Tibial nerve (tissue), 4 donors: Measurements from ENCODE around the gene CPNE2. TPM values are rescaled to one million over a fixed set of nuclear protein-coding genes. Genes with fewer than 3 reads are reported as not detected.

Experiments
- DNase-seq, 2 donors: peaks; one replicate each; pipeline ENCODE4 v3.0.0-alpha.2; 2019; ENCODE audit warnings: low spot score in 2 of 2
- H3K27ac ChIP-seq, 4 donors: fragments of 200-600 bp; sonication (generic) in 3 of 4; one replicate each; pipeline ENCODE4 v1.5.1; 2017 to 2019; ENCODE audit warnings: mild to moderate bottlenecking in 1 of 4
- H3K27me3 ChIP-seq, 2 donors: fragments of 200-600 bp; sonication (generic) in 1 of 2; one replicate each; pipeline versions ENCODE4 v1.5.1 to v1.6.0; 2017 to 2019
- H3K36me3 ChIP-seq, 3 donors: fragments of 200-600 bp; sonication (generic); one replicate each; pipeline ENCODE4 v1.5.1; 2018 to 2019
- H3K4me1 ChIP-seq, 4 donors: fragments of 200-600 bp; sonication (generic) in 3 of 4; one replicate each; pipeline ENCODE4 v1.5.1; 2017 to 2019
- H3K4me3 ChIP-seq, 4 donors: fragments of 200-600 bp; sonication (generic) in 3 of 4; one replicate each; pipeline ENCODE4 v1.5.1; 2017 to 2019; ENCODE audit warnings: mild to moderate bottlenecking in 1 of 4, moderate library complexity in 1 of 4
- H3K9me3 ChIP-seq, 4 donors: fragments of 200-600 bp; sonication (generic) in 3 of 4; one replicate each; pipeline ENCODE4 v1.5.1; 2017 to 2019
- EP300 ChIP-seq, 2 donors: sonication (generic); formaldehyde crosslinking; IDR thresholded peaks; one replicate each; pipeline ENCODE4 v1.6.1; 2017; ENCODE audit warnings: antibody characterized with exemption in 2 of 2, mild to moderate bottlenecking in 1 of 2
- POLR2A ChIP-seq, 2 donors: fragments of 450-650 bp; IDR thresholded peaks; one replicate each; pipeline ENCODE4 v1.6.1; 2017; ENCODE audit warnings: antibody characterized with exemption in 2 of 2, mild to moderate bottlenecking in 2 of 2, moderate library complexity in 2 of 2
- WGBS, 2 donors: methylation state at CpG; one replicate each; pipeline ENCODE4 v1.1.5; 2018; 5-methylcytosine and 5-hydroxymethylcytosine counted together
- total RNA-seq, 4 donors: library from RNA; depleted of rRNA; stranded (reverse); fragments of >200 nt; gene quantifications; one replicate each; pipeline ENCODE4 v1.1.0, GENCODE V29; 2016
- TF ChIP-seq, protein P1 (sequence below), 5 experiments: fragments of 200-600 bp in 3 of 5; fragments of 450-650 bp in 2 of 5; sonication (generic) in 3 of 5; IDR thresholded peaks; one replicate each; pipeline ENCODE4 v1.5.1; 2016 to 2019; ENCODE audit warnings: antibody characterized with exemption in 5 of 5, mild to moderate bottlenecking in 3 of 5, moderate library complexity in 2 of 5

Gene CPNE2
- total RNA-seq = 10 to 100 TPM; 32.7 to 58.8 (median 46.0) TPM

DNA sequence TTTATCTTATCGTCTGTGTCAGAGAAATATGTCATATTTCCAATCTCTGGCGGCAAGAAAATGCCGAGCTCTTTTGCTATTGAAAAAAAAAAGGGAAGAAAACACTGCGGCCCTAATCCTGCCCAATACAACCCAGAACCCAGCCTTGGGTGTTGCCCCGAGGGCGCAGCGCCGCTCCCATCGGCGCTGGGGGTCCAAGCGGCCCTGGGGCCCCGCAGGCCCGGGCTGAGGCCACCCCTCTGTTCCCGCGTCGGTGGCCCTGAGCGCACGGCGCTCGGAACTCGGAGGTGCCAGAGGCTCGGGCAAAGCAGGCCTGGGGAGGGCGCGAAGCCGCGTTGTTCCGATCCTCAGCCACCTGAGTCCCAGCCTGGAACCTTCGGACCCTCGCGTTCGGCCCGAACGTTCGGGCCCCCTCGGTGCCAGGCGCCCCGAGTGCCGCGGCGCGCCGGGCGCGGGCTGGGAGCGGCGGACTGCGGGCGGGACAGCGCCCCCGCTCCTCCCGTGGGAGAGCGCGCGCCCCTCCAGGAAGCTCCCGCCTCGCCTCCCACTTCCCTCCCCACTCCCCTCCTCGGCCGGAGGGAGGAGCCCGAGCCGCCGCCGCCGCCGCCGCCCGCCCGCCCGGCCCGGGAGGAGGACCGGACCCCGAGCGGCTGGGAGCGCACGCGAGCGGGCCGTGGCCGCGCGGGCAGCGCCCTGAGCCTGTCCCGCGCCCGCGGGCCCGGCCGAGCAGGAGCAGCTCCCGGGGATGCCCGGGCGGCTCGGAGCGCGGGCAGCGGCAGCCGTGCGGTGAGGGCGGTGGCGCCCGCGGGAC, at the start of gene CPNE2:
Gene CPNE2 (plus strand): TSS at position 609 of the 811 bp plus-strand sequence. CDS start 18,160 bp downstream, outside the sequence.
- Histone ChIP-seq H3K4me3 (peak within 1 kb of the TSS; percentile 72 to 83 (median 82)), H3K36me3 (peaks cover 0 to under 1% (median 0%) of the 10 kb centered on the region in 3 donors), H3K27me3 (no peaks in the 10 kb centered on the region), H3K4me1 (peaks cover 0 to 38% (median 18%) of the 10 kb centered on the region in 4 donors), H3K9me3 (no peaks in the 10 kb centered on the region), H3K27ac (peak within 1 kb of the TSS; percentile 81 to 97 (median 88))
- 1% methylated on average over 18 to 52 of the region's 100 CpGs for WGBS, 2 donors
- DNase-seq = no peak
- TF ChIP-seq POLR2A (IDR thresholded peaks at IDR 0.05) (peak; percentile 12 to 67), EP300 (IDR thresholded peaks at IDR 0.05) (peak in 1 of 2 donors; percentile 28)
- TF ChIP-seq, protein P1, sequence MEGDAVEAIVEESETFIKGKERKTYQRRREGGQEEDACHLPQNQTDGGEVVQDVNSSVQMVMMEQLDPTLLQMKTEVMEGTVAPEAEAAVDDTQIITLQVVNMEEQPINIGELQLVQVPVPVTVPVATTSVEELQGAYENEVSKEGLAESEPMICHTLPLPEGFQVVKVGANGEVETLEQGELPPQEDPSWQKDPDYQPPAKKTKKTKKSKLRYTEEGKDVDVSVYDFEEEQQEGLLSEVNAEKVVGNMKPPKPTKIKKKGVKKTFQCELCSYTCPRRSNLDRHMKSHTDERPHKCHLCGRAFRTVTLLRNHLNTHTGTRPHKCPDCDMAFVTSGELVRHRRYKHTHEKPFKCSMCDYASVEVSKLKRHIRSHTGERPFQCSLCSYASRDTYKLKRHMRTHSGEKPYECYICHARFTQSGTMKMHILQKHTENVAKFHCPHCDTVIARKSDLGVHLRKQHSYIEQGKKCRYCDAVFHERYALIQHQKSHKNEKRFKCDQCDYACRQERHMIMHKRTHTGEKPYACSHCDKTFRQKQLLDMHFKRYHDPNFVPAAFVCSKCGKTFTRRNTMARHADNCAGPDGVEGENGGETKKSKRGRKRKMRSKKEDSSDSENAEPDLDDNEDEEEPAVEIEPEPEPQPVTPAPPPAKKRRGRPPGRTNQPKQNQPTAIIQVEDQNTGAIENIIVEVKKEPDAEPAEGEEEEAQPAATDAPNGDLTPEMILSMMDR (IDR thresholded peaks at IDR 0.05) = no peak

DNA sequence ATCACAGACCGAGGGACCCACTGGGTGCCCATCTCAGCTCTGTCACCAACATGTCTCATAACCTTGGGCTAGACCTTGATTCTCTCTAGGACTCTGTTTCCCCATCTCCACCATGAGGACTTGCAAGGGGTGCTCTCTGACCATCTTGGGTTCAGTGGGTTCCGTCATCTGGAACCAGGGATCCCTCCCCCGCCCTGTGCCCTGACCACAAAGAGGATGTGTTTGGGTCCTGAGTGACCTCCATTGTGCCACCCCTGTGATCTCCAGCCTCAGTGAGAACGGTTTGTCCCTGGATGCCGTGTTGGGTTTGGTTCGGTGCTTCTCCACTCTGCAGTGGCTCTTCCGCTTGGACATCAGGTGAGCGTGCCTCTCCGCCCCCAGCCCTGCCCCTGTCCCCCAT, 49.1 kb upstream of the CPNE2 start:
- H3K4me1 ChIP-seq = peaks cover 0 to 22% (median 6%) of the 10 kb centered on the region in 4 donors
- peaks cover 0 to 60% (median 9%) of the 10 kb centered on the region in 3 donors for H3K36me3 ChIP-seq
- WGBS, 2 donors = 82 to 90% methylated on average over 9 of the region's 9 CpGs
- DNase-seq = no peak
- no peak overlapping the region for H3K4me3 ChIP-seq
- no peaks in the 10 kb centered on the region for H3K27me3 ChIP-seq
- no peaks in the 10 kb centered on the region for H3K9me3 ChIP-seq
- TF ChIP-seq EP300 (IDR thresholded peaks at IDR 0.05) = no peak
- no peak for TF ChIP-seq POLR2A (IDR thresholded peaks at IDR 0.05)
- TF ChIP-seq, protein P1 (IDR thresholded peaks at IDR 0.05) = no peak
- H3K27ac ChIP-seq = no peak overlapping the region

DNA sequence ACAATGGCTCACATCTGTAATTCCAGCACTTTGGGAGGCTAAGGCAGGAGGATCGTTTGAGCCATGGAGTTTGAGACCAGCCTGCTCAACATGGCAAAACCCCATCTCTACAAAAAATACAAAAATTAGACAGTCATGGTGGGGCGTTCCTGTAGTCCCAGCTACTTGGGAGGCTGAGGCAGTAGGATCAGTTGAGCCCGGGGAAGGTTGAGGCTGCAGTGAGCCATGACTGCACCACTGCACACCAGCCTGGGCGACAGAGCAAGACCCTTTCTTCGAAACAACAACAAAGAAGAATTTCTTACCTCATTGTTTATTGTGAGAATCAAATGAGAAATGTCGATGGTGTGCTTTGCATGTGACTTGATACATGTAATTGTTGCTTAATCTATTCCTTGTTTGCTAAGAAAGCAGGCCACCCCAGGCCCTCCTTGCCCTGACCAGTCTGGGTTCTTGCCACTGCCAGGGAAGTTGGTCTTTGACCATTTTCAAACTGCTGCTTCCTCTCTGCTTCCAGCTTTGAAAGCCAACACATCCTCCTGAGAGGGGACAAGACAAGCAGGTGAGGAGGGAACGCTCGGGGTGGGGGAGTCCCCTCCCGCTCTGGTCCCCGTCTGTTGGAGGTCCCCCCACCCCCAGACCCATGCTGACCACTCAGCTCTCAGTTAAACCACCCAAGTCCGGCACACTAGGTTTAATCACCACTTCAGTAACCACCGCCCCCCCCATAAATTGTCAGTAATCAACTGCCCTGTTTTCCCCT, 47.3 kb upstream of the CPNE2 start:
- no peak for TF ChIP-seq POLR2A (IDR thresholded peaks at IDR 0.05)
- TF ChIP-seq EP300 (IDR thresholded peaks at IDR 0.05) = no peak
- TF ChIP-seq, protein P1 (IDR thresholded peaks at IDR 0.05) = no peak
- Histone ChIP-seq H3K27ac (peak overlapping the region in 2 of 4 donors; percentile 51 to 62), H3K9me3 (no peaks in the 10 kb centered on the region), H3K27me3 (no peaks in the 10 kb centered on the region), H3K4me3 (peak overlapping the region in 1 of 4 donors; percentile 2), H3K36me3 (peaks cover 0 to 59% (median 9%) of the 10 kb centered on the region in 3 donors), H3K4me1 (peaks cover 0 to 14% (median 6%) of the 10 kb centered on the region in 4 donors)
- 72 to 74% methylated on average over 12 of the region's 12 CpGs for WGBS, 2 donors
- no peak for DNase-seq

DNA sequence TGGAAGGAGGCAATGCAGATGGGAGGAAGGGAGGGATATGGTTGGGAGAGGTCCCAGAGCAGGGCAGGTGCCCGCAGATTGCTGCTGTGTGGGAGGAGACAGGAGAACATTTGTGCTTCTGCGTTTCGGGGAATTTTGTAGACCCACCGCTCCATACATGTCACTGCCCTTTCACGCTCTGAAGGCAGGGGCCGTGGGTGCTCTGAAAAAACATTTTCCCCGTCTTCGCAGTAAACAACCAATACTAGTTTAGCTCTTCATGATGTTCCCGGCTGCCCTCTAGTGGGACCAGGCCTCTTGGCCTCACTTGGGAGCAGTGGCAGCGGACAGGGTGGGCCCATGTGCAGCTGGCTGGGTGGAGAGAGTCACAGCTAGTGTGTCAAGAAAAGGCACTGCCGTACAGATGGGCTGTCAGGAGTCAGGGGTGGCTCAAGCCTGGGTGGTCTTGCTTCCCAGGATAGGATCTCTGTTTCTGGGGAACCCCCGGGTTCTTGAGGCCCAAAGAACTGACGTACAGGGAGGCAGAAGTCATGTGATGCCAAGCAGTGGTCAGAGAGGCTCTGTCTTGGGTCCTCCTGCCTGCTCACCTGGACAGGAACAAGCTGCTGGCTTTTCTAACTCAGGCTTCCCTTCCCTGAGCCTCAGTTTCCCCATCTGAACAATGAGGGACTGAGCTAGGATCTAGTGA, 46.5 kb upstream of the CPNE2 start:
- Histone ChIP-seq H3K27ac (peak overlapping the region in 3 of 4 donors; percentile 10 to 62 (median 51)), H3K4me1 (peaks cover 0 to 12% (median 4%) of the 10 kb centered on the region in 4 donors), H3K9me3 (no peaks in the 10 kb centered on the region), H3K36me3 (peaks cover 0 to 58% (median 9%) of the 10 kb centered on the region in 3 donors), H3K4me3 (peak overlapping the region in 1 of 4 donors; percentile 2), H3K27me3 (no peaks in the 10 kb centered on the region)
- DNase-seq = peak; percentile 77 to 84
- TF ChIP-seq POLR2A (IDR thresholded peaks at IDR 0.05) (no peak), EP300 (IDR thresholded peaks at IDR 0.05) (peak in 1 of 2 donors; percentile 34)
- TF ChIP-seq, protein P1 (IDR thresholded peaks at IDR 0.05) = peak; percentile 53 to 77 (median 69)
- WGBS, 2 donors = 26 to 32% methylated on average over 12 to 13 of the region's 13 CpGs
